Erythroblast (primary cell): Measurements from ENCODE around the gene ZCCHC7.

Experiments used
- DNase-seq, 2 experiments: peaks; one replicate each; lab custom pipeline; 2025; lab: John Stamatoyannopoulos, UW
- GATA1 ChIP-seq: IDR thresholded peaks from 2 replicates; pipeline ENCODE4 v1.6.1; 2011; ENCODE audit warnings: low read depth, mild to moderate bottlenecking, control low read depth, low read length, moderate library complexity
- POLR2A ChIP-seq: IDR thresholded peaks from 2 replicates; pipeline ENCODE4 v1.6.1; 2011; ENCODE audit warnings: mild to moderate bottlenecking, low read length

ZCCHC7 gene

DNA sequence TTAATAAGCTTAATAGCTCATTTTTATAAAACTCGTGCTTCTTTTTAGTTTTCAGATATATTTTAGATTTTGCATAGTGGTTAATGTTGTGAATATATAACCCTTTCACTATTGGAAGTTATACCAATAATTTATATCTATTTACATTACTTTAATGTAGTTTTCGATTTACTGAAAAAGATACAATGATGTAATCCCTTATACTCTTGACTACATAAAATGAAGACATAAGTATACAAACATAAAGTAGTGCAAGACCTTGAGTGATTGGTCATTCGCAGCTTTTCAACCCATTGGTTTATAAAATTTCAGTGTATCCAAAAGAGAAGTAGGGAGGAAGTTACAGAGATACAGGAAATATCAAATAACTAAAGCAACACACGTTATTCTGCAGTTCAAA, 217.8 kb downstream of the ZCCHC7 start:
- DNase-seq, result no peak

DNA sequence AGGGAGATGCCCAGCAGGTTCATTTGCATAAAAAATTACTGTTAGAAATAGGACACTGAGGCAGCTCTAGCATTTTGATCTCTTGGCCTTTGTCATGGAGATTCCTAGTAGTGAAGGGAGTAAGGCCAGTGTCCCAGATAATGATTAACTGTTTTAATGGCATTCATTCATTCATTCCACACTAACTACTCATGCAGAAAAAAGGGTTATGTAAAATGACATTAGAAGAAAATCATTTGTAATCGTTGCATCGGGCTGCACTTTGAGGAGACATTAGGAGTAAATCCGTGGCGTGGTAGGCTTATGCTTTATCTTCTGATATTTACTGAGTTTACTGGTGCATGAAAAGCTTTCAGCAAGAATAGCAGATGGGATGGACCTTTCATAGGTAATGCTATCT, 219.5 kb downstream of the ZCCHC7 start:
- no peak for TF ChIP-seq GATA1
- no peak for TF ChIP-seq POLR2A
- DNase-seq, result no peak

More for the DNA sequence above, 217.8 kb downstream of the ZCCHC7 start:
- no peak for TF ChIP-seq POLR2A
- TF ChIP-seq GATA1, result no peak

DNA sequence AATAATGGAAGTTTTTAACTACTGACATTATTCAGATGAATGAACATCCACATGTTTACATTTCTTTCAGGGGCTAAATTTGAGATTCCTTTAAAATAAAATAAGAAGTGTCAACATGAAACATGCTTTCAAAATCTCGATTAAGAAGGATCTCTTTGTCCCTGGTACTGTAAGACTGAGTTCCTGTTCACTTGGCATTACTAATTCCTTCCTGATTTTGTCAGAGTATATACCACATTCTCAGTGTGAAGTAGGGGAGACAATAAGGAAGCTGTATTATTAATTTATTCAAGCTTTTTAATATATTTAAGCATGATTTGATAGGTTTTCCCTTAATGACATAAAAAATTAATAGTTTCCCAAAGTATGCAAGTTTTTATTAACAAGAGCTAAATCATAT, 220.6 kb downstream of the ZCCHC7 start:
- TF ChIP-seq POLR2A, result no peak
- no peak for TF ChIP-seq GATA1
- DNase-seq, result no peak

DNA sequence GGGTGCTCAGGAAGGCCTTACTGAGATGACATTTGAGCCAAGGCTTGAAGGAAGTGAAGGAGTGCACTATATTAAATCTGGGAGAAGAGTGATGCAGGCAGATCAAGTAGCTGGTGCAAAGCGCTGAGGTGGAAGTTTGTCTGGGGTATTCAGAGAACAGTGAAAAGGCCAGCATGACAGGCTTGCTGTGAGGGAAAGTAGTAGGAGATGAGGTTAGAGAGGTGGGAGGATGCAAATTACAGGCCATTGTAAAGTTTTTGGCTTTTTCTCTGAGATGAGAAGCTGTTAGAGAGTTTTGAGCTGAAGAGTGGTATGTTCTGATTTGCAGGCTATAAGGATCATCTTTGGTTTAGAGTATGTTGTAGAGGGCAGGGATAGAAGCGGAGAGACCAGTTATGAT, 221.3 kb downstream of the ZCCHC7 start:
- TF ChIP-seq GATA1 (no peak), POLR2A (no peak)
- no peak for DNase-seq

DNA sequence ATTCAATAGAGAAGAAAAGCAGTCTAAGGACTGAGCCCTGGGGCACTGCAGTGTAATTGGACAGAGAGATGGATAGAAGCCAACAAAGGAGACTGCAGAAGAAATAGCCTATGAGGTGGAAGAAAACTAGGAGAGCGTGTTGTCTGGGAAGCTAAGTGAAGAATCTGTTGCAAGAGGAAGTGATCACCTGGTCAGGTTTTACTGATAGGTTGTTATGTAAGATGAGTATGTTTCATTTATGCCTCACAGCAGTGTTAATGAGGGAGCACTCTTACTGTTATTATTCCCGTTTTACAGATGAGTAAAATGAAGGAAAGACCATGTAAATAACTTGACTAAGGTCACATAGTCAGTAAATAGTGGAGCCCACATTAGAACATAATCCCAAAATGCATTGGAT, 222.1 kb downstream of the ZCCHC7 start:
- TF ChIP-seq POLR2A (no peak), GATA1 (no peak)
- DNase-seq, result no peak

DNA sequence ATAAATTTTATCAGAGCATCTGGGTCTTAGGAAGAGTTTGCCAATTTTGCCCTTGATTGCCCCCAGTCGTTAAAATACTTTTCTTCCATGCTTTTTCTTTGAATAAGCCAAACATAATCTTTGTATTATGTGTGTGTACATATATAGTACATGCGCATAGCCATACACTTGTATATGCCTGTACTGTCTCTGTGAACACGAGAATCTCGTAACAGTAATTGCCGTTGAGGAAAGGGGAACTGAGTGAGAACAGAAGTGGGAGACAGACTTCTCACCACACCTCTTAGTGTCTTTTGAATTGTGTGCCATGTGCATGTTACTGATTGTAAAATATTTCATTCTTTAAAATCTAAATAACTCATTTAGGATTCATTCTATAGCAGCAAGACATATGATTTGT, 222.5 kb downstream of the ZCCHC7 start:
- no peak for DNase-seq
- TF ChIP-seq POLR2A (no peak), GATA1 (no peak)

DNA sequence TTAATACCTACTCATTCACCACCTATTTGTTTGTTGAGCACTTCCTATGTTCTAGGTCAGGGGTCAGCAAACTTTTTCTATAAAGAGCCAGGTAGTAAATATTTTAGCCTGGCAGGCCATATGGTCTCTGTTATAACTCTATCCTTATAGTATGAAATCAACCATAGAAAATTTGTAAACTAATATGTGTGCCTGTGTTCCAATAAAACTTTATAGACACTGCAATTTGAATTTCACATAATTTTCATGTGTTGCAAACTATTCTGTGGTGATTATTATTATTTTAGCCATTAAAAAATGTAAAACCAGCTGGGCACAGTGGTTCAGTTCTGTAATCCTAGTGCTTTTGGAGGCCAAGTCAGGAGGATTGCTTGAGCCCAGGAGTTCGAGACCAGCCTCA, 223.3 kb downstream of the ZCCHC7 start:
- DNase-seq, result no peak
- no peak for TF ChIP-seq GATA1

DNA sequence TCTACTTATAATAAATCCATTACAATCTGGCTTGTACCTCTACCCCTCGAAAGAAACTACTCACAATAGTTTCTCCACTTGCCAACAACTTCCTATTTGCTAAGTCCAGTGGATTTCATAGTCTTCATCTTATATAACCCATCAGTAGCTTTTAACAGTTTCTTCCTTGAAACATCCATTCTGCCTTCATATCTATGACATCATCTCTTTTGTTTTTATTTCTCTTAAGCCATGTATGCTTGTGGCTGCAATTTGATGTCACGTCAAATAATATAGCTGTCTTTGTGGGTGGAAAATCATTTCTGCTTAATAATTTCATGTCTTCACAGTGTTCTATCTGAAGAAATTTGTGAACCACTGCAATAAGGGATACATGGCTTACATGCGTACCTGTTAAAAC, 224.7 kb downstream of the ZCCHC7 start:
- no peak for DNase-seq
- TF ChIP-seq GATA1 (no peak), POLR2A (no peak)

DNA sequence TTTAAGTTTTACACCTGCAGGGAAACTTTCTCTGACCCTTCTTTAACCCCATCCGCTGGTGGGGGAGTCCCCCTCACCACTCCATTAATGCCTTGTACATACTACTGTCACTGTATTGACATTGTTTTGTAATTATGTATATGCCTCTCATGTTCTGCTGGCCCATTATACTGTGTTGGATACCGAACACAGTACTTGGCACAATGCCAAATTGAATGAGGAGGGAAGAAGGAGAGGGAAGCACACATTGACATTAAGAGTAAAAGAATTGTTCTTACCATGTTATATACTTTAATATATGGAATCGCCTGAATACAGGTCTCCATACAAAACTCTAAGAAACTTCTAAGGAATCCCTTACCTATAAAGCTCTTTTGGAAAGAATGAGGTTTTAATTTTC, 228.5 kb downstream of the ZCCHC7 start:
- DNase-seq, result no peak

DNA sequence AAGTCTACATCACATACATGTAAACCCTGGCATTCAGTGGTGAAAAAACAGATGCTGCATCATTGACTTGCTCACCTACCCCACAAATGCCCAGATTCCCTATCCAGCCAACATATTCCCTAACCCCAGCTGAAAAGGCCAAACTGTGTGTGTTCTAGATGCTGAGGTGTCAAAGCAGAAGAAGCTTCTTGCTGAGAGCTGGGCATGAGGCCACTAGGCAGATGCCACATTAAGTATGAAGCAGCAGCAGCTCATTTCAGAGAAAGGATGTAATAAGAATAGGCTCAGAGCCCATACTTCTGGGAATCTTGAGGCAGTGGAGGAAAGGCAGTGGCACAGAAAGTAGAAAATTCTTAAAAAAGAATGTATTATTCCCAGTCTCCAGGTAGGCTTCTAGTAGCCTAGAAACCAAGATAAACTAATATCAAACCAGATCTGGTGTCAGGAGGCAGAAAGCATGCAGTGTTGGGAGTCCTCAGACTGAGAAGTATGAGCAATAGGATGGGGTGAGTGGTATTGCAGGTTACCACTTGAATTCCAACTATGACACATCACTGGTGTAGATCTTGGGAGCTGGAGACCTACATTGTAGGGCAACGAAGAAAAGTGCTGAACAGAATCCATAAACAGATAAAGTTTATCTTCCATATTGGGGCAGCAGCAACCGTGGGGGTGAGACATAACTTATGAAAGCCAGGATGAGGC, 230.3 kb downstream of the ZCCHC7 start:
- no peak for TF ChIP-seq GATA1
- no peak for DNase-seq

More for the DNA sequence above, 228.5 kb downstream of the ZCCHC7 start:
- no peak for TF ChIP-seq GATA1
- no peak for TF ChIP-seq POLR2A

DNA sequence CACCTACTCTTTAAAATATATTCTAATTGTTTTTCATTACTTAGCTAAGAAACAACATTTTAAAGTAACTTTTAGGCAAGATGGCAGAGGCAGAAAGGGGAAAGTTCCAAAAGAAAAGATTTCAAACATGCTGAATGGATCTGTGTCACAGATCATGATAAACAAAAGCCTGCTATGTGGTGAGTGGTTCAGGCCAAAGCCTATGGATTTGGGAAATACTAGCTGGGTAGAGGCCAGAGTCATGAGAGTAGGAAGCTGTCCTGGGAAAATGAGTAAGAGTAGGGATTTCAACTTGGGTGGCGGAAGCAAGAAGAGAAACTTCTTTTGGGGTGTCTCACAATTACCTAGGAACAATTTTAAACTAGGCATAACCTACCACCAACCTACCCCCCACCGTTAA, 233.4 kb downstream of the ZCCHC7 start:
- TF ChIP-seq GATA1 (no peak), POLR2A (no peak)
- DNase-seq, result no peak

DNA sequence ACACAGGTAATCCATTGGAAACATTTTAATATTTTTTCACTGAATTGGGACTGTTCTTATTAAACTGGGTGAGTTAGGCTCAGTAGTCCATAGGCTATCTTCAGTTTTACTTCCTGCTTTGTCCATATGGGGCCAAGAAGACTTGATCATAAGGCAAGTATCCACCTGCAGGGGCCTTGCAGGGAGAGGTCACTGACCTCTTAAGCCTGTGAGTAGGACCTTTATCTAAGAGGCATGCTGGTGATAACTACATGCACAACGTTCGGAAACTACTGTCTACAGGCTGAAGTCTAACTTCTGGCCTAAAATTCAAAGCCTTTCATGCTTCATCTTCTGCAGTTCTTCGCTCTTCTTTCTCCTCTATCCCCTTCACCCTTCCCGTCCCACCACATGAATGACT, 242.1 kb downstream of the ZCCHC7 start:
- DNase-seq, result peak in 1 of 2 experiments; percentile 14
- TF ChIP-seq GATA1, result no peak
- TF ChIP-seq POLR2A, result no peak

DNA sequence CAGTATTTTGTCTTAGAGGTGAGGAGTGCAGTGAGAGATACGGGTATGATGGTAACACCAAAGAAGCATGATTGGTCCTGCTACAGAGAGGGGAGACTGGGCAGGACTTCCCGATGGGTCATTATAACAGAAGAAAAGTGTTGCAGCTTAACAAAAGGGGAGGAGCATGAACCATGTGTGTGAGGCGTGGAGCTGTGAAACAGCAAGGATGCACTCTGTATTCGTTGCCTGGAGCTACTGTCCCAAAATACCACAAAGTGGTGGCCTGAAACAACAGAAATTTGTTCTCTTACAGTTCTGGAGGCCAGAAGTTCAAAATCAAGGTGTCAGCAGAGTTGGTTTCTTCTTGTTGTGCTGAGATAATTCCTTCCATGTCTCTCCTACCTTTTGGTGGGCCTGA, 242.8 kb downstream of the ZCCHC7 start:
- no peak for DNase-seq
- TF ChIP-seq POLR2A (no peak), GATA1 (no peak)

DNA sequence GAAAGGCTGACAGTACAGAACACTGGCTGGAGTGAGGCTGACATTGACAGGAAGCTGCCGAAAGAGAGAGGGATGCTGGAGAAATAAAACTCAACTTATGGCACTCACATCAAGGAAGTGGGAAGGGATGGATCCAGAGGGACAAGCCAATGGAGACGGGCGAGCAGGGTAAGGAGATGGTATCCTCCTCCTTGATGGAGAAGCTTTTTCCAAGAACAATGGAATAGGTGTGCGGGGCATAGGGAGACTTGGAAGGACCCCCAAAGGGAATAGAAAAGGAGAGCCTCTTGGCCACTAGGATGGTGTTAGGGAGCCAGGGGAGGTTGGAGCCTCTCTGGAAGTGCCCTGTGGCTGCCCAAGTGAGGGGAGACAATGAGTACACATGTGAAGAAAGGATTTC, 243.8 kb downstream of the ZCCHC7 start:
- no peak for DNase-seq
- TF ChIP-seq GATA1 (no peak), POLR2A (no peak)

DNA sequence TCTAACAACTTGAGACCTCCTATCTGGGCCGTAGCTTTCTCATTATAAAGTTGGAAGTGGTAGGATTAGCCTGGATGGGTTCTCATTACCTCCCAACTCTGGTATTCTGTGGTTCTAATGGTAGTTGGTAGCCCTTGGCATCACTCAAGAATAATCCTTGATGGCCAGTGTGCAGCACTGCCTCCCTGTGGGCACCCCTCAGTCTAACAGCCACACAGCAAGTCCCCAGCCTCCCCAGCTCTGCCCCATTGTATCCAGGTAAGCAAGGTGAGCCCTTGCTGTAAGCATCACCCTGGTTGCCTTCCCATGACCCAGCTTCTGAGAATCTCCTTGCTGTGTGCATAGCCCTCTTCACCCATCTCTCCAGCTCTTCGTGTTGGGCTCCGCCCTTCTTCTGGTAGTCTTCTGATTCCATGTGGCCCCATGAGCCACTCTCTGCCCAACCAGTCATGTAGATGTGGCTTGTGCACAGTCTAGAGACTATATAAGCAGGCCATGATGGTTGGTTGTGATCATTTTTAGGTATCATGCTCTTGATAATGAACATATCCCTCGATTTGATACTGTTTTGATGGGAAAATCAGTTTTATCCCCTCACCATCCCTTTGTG, 244.5 kb downstream of the ZCCHC7 start:
- DNase-seq, result peak; percentile 38 to 51

More for the DNA sequence above, 244.5 kb downstream of the ZCCHC7 start:
- TF ChIP-seq POLR2A, result no peak
- no peak for TF ChIP-seq GATA1
